SW480 (cell line): ENCODE results near the gene BCL2.
A peak's percentile ranks its signal among the peaks of the same experiment; 100 is the strongest.

Source experiments
- DNase-seq: peaks from one replicate; pipeline ENCODE4 v3.0.0-alpha.2; 2016; ENCODE audit warnings: low spot score

BCL2 gene

DNA sequence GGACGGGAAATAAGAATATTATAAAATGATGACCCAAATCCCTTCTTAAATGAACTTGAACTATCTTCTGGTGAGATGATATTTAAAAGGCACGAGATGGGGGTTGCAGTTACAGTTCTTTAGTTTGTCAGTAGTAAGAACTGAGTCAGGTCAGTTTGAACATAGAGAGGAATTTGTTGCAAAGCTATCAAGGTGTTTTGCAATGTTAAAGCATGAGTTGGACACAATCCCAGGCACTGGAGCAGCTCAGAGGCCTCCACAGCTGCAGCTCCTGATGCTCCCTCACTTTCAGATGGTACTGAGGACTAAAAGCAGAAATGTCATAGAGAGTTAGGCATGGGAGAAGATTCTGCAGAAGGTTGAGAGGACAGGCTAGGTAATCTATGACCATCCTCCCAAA lies 236.0 kb downstream of the BCL2 start:
- DNase-seq: no peak

DNA sequence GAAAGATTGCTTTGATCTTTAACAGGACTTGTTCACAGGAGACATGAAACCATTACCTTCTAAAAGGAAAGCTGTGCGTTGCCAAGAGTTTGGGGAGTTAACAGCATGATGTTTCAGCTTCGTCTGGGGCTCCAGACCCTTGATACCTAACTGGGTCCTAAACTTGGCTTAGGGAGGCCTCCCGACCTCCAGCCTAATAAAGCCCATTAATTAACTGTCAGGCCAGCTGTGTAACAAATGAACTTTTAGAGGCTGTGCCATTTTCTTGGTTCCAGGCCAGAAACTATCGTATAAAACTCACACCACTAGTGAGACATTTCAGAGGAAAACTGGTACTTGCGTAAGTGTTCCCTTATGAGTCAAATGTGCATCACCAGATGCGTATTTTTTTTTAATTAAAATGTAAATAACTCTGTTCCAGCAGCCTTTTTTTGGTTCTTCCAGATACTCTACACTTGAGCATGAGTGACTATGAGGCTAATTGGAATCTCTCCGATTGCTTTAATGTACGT lies 236.5 kb downstream of the BCL2 start:
- no peak for DNase-seq

DNA sequence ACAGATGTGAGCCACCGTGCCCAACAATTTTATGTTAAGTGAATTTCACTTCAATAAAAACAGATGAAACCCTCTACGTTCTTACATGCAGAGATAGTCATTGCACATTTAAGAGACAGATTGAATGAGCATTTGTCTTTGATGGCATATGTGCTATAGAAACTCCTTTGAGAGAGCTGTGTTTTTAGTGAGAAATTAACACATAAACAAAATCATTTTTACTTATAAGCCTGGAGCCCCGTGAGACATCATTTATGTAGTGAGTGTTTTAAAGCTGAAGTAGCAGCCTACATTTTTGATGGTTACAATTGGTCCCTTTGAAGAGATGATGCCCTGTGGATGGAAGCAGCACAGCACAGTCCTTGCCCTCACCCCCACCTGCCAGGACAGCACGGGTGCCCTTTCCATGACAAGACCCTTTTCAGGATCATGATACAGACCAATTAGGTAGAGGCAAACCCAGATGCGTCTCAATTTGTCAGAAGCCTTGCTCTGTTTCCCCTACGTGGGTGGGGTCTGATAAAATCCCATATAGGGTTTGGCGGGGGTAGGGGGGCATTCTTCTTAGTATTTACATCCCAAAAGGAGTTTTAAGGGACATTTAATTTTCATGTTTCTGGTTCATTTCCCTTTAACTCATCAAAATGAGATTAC lies 237.1 kb downstream of the BCL2 start:
- DNase-seq: no peak

- no peak for DNase-seq
Measured at GRCh38 chr18:63079114-63079513, 240.5 kb downstream of the BCL2 start.

DNA sequence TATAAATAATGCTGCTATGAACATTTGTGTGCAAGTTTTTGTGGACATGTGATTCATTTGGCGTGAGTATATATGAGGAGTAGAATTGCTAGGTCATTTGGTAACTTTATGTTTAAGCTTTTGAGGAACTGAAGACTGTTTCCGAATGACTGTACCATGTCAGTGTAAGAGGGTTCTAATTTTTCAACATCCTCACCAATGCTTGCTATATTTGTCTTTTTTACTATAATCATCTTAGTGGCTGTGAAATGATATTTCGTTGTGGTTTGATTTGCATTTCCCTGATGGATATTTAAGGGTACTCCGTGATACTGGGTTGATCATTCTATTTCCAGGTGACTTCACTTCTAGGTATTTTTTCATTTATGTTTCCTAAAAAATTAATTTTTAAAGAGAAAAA lies 241.1 kb downstream of the BCL2 start:
- no peak for DNase-seq

- DNase-seq: peak; percentile 28
Measured at GRCh38 chr18:63074981-63075404, 244.6 kb downstream of the BCL2 start.

- DNase-seq: peak; percentile 1
Measured at GRCh38 chr18:63073481-63073880, 246.1 kb downstream of the BCL2 start.
